Fibroblast of the conjunctiva (primary cell): ENCODE measurements around the gene FEM1A.

Experiments used
- DNase-seq: peaks from one replicate; pipeline ENCODE4 v3.0.0-alpha.2; 2010; ENCODE audit warnings: low read depth

The FEM1A gene

DNA sequence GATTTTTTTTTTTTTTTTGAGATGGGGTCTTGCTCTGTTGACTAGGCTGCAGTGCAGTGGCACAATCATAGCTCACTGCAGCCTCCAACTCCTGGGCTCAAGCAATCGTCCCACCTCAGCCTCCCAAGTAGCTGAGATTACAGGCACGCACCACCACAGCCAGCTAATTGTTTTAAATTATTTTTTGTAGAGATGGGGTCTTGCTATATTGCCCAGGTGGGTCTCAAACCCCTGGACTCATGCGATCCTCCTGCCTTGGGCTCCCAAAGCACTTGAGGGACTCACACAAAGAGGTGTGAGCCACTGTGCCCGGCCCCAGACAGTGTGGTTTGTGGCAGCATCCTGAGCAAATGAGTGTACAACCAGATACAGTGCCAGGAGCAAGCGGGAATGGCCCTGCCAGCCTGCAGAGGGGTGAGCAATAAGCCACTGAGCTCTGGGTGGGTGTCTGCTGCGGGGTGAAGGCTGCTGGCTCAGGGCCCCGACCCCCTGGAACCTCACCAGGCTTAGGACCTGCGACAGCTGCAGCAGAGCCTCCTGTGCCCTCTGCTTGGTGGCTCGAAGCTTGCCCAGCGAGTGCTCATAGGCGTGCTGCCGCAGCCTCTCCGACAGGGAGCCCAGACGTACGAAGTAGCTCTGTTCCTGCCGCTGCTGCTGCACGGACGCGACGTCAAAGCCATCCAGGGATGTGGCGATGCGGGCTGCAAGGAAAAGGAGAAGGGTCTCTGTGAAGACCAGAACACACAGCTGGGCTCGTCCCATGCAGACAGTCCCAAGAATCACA is 55.8 kb downstream of the FEM1A start:
- DNase-seq, result no peak

DNA sequence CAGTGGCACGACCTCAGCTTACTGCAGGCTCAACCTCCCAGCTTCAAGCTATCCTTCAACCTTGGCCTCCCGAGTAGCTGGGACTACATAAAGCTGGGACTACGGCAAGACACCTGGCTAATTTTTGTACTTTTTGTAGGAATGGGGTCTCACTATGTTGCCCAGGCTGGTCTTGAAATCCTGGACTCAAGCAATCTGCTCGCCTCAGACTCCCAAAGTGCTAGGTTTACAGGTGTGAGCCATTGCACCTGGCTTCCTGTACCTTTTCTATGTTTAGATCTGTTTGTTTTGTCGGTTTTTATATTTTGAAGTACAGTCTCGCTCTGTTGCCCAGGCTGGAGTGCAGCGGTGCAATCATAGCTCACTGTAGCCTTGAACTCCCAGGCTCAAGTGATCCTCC is 57.5 kb downstream of the FEM1A start:
- no peak for DNase-seq
